ENCODE results near the gene SNX27. TPM values are rescaled to one million over a fixed set of nuclear protein-coding genes. Genes with fewer than 3 reads are reported as not detected.

Gene SNX27
- total RNA-seq (2014; rRNA removed; shearing (Covaris generic)): 58.6 and 59.7 TPM in 2 replicates
- 34.0 and 40.6 TPM in 2 replicates for polyA plus RNA-seq (2016; fragmentation: Nextera tagmentation; extraction: Ambion mirVana)
- long read RNA-seq, full-length matches to known transcripts: 11 of 24 reads
- long read RNA-seq, partial matches to known transcripts: 1 of 24 reads
- long read RNA-seq, other reads (novel, unspliced or antisense): 12 of 24 reads

DNA sequence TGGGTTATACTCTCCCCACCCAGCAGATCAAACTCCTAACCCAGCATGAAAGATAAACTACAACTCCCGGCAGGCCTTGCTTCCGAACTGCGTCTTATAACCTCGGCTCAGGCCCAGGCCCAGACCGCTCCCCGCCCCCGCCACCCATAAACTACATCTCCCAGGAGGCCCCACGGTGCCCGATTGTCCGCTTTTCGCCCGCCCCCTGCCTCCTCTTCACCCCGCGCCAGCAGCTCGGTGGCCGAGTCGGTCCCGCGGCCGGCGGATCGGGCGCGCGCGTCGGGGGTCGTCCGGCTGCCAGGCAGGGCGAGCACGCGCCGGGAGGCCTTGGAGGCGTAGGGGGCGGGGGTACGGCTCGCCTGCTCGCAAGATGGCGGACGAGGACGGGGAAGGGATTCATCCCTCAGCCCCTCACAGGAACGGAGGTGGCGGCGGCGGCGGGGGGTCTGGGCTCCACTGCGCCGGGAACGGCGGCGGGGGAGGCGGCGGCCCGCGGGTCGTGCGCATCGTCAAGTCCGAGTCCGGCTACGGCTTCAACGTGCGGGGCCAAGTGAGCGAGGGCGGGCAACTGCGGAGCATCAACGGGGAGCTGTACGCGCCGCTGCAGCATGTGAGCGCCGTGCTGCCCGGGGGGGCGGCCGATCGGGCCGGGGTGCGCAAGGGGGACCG, at the start of gene SNX27:
SNX27 (plus strand) TSS at position 219 of the 669 bp plus-strand sequence; CDS start at position 371, 152 bp downstream.
- Histone ChIP-seq H3K4me3 (peak within 1 kb of the TSS; percentile 89), H3K9me2 (ENCODE audit: insufficient read depth) (no peaks in the 10 kb centered on the region), H3K27me3 (ENCODE audit: insufficient read depth) (no peaks in the 10 kb centered on the region), H3F3A (replicated peaks; ENCODE audit: low read depth) (no peaks in the 10 kb centered on the region), H3K4me1 (ENCODE audit: insufficient read depth) (no peaks in the 10 kb centered on the region), H3K27ac (ENCODE audit: low read depth) (peak within 1 kb of the TSS; percentile 77), H3K36me3 (ENCODE audit: insufficient read depth) (0 out of 2 replicates have a peak, but pooled peaks cover 3% of the 10 kb centered on the region), H3K4me2 (peak within 1 kb of the TSS; percentile 94), H3K79me2 (replicated peaks; ENCODE audit: insufficient read depth) (peaks cover 44% of the 10 kb centered on the region), H4K20me1 (replicated peaks; ENCODE audit: insufficient read depth) (peaks cover 10% of the 10 kb centered on the region; the same call in 1 of the 2 replicates), H2AFZ (peak within 1 kb of the TSS; percentile 88)
- TF ChIP-seq ZNF331 (CRISPR knock-in tag; IDR thresholded peaks at IDR 0.05; ENCODE audit: low read depth) (no peak), ZNF114 (CRISPR knock-in tag; IDR thresholded peaks at IDR 0.05) (no peak), EZH2 (IDR thresholded peaks at IDR 0.05; ENCODE audit: low read depth, unreplicated experiment) (no peak), REST (IDR thresholded peaks at IDR 0.05; ENCODE audit: unreplicated experiment) (no peak), STAT1 (IDR thresholded peaks at IDR 0.05; ENCODE audit: unreplicated experiment) (no peak), EZH2phosphoT487 (IDR thresholded peaks at IDR 0.05; ENCODE audit: unreplicated experiment) (no peak), CREB1 (CRISPR knock-in tag; IDR thresholded peaks at IDR 0.05; ENCODE audit: low read depth) (peak; percentile 79), ETS1 (IDR thresholded peaks at IDR 0.05) (peak; percentile 97), POLR2AphosphoS5 (IDR thresholded peaks at IDR 0.05; ENCODE audit: low read depth) (peak; percentile 80), NANOG (IDR thresholded peaks at IDR 0.05; ENCODE audit: borderline replicate concordance) (no peak), JUNB (IDR thresholded peaks at IDR 0.05; ENCODE audit: unreplicated experiment) (no peak)
- TF ChIP-seq, protein P1, sequence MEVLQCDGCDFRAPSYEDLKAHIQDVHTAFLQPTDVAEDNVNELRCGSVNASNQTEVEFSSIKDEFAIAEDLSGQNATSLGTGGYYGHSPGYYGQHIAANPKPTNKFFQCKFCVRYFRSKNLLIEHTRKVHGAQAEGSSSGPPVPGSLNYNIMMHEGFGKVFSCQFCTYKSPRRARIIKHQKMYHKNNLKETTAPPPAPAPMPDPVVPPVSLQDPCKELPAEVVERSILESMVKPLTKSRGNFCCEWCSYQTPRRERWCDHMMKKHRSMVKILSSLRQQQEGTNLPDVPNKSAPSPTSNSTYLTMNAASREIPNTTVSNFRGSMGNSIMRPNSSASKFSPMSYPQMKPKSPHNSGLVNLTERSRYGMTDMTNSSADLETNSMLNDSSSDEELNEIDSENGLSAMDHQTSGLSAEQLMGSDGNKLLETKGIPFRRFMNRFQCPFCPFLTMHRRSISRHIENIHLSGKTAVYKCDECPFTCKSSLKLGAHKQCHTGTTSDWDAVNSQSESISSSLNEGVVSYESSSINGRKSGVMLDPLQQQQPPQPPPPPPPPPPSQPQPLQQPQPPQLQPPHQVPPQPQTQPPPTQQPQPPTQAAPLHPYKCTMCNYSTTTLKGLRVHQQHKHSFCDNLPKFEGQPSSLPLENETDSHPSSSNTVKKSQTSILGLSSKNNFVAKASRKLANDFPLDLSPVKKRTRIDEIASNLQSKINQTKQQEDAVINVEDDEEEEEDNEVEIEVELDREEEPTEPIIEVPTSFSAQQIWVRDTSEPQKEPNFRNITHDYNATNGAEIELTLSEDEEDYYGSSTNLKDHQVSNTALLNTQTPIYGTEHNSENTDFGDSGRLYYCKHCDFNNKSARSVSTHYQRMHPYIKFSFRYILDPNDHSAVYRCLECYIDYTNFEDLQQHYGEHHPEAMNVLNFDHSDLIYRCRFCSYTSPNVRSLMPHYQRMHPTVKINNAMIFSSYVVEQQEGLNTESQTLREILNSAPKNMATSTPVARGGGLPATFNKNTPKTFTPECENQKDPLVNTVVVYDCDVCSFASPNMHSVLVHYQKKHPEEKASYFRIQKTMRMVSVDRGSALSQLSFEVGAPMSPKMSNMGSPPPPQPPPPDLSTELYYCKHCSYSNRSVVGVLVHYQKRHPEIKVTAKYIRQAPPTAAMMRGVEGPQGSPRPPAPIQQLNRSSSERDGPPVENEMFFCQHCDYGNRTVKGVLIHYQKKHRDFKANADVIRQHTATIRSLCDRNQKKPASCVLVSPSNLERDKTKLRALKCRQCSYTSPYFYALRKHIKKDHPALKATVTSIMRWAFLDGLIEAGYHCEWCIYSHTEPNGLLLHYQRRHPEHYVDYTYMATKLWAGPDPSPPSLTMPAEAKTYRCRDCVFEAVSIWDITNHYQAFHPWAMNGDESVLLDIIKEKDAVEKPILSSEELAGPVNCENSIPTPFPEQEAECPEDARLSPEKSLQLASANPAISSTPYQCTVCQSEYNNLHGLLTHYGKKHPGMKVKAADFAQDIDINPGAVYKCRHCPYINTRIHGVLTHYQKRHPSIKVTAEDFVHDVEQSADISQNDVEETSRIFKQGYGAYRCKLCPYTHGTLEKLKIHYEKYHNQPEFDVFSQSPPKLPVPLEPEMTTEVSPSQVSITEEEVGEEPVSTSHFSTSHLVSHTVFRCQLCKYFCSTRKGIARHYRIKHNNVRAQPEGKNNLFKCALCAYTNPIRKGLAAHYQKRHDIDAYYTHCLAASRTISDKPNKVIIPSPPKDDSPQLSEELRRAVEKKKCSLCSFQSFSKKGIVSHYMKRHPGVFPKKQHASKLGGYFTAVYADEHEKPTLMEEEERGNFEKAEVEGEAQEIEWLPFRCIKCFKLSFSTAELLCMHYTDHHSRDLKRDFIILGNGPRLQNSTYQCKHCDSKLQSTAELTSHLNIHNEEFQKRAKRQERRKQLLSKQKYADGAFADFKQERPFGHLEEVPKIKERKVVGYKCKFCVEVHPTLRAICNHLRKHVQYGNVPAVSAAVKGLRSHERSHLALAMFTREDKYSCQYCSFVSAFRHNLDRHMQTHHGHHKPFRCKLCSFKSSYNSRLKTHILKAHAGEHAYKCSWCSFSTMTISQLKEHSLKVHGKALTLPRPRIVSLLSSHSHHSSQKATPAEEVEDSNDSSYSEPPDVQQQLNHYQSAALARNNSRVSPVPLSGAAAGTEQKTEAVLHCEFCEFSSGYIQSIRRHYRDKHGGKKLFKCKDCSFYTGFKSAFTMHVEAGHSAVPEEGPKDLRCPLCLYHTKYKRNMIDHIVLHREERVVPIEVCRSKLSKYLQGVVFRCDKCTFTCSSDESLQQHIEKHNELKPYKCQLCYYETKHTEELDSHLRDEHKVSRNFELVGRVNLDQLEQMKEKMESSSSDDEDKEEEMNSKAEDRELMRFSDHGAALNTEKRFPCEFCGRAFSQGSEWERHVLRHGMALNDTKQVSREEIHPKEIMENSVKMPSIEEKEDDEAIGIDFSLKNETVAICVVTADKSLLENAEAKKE (CRISPR knock-in tag; IDR thresholded peaks at IDR 0.05): no peak
- TF ChIP-seq, protein P2, sequence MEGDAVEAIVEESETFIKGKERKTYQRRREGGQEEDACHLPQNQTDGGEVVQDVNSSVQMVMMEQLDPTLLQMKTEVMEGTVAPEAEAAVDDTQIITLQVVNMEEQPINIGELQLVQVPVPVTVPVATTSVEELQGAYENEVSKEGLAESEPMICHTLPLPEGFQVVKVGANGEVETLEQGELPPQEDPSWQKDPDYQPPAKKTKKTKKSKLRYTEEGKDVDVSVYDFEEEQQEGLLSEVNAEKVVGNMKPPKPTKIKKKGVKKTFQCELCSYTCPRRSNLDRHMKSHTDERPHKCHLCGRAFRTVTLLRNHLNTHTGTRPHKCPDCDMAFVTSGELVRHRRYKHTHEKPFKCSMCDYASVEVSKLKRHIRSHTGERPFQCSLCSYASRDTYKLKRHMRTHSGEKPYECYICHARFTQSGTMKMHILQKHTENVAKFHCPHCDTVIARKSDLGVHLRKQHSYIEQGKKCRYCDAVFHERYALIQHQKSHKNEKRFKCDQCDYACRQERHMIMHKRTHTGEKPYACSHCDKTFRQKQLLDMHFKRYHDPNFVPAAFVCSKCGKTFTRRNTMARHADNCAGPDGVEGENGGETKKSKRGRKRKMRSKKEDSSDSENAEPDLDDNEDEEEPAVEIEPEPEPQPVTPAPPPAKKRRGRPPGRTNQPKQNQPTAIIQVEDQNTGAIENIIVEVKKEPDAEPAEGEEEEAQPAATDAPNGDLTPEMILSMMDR (conservative IDR thresholded peaks at IDR 0.05; ENCODE audit: low read depth in 2 of 2): no peak
- DNase-seq (ENCODE audit: low spot score) (peak; percentile 99), ATAC-seq (peak; percentile 93)
- no peaks in the 10 kb centered on the region for H3K9me3 Mint-ChIP-seq
- peak within 1 kb of the TSS; percentile 47 for H3K27ac Mint-ChIP-seq
- H3K4me1 Mint-ChIP-seq: peaks cover 14% of the 10 kb centered on the region
- H3K27me3 Mint-ChIP-seq (ENCODE audit: insufficient read depth, low read depth, poor library complexity): no peaks in the 10 kb centered on the region
- peak within 1 kb of the TSS; percentile 89 for H3K4me3 Mint-ChIP-seq
- no peaks in the 10 kb centered on the region; the same call in 2 of the 3 replicates for H3K36me3 Mint-ChIP-seq (ENCODE audit: low read depth)
